C4-2B (cell line): ENCODE data around the gene CHCHD1.

Experiments used
- ZFX ChIP-seq: fragments of 450-650 bp; IDR thresholded peaks from 2 replicates; pipeline ENCODE4 v1.6.1; 2017
- TF ChIP-seq, protein P1 (sequence below): fragments of 450-650 bp; conservative IDR thresholded peaks from 2 replicates; pipeline ENCODE4 v1.5.1; 2017; ENCODE audit warnings: mild to moderate bottlenecking

GRCh38 chr10:73808021-73808815 is 26.4 kb downstream of the CHCHD1 start:
- TF ChIP-seq, protein P1, sequence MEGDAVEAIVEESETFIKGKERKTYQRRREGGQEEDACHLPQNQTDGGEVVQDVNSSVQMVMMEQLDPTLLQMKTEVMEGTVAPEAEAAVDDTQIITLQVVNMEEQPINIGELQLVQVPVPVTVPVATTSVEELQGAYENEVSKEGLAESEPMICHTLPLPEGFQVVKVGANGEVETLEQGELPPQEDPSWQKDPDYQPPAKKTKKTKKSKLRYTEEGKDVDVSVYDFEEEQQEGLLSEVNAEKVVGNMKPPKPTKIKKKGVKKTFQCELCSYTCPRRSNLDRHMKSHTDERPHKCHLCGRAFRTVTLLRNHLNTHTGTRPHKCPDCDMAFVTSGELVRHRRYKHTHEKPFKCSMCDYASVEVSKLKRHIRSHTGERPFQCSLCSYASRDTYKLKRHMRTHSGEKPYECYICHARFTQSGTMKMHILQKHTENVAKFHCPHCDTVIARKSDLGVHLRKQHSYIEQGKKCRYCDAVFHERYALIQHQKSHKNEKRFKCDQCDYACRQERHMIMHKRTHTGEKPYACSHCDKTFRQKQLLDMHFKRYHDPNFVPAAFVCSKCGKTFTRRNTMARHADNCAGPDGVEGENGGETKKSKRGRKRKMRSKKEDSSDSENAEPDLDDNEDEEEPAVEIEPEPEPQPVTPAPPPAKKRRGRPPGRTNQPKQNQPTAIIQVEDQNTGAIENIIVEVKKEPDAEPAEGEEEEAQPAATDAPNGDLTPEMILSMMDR, result no peak
- no peak for TF ChIP-seq ZFX
